NCI-H187 treated with DMSO at 0.1 percent for 48 hours (cell line): ENCODE measurements around the gene RBM48.
"Not testable (repeated sequence)": the region's sequence is repeated elsewhere in the genome, so short reads cannot be mapped to it uniquely, and the experiment has no call there.

Experiments
- DNase-seq: peaks from one replicate; lab custom pipeline; 2025; lab: John Stamatoyannopoulos, UW

Gene RBM48

DNA sequence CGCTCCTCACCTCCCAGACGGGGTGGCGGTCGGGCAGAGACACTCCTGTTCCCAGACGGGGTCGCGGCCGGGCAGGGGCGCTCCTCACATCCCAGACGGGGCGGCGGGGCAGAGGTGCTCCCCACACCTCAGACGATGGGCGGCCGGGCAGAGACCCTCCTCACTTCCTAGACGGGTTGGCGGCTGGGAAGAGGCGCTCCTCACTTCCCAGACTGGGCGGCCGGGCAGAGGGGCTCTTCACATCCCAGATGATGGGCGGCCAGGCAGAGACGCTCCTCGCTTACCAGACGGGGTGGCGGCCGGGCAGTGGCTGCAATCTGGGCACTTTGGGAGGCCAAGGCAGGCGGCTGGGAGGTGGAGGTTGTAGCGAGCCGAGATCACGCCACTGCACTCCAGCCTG lies 16.5 kb downstream of the RBM48 start:
- not testable (repeated sequence) for DNase-seq

DNA sequence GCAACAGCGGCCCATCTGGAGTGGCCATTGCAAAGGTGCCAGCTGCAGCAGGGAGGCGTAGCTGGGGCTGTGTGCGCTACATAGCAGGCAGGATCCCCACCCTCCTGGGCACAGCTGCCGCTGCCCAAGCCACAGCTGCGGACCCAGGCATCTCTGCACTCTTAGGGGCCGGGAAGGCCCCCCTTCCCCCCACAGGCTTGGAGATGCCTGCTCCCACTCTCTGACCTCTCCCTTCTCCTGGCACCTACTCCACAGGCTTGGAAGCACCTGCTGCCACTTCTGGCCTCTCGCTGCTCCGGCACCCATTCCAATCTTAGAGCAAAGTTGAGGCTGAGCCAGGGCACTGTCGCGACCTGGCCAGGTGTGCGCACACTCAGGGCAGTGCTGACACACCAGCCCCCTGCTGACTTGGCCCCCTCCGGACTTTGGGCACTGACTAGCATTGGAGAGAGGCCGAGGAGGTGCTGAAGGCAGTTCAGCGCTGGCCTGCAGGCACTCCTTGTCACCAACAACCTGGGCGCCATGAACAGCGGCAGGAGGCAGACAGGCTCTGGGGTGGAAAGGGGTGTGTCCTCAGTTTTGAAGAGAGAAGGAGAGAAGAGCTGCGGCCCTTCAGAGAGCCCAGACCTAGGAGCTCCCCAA lies 18.4 kb downstream of the RBM48 start:
- no peak for DNase-seq

DNA sequence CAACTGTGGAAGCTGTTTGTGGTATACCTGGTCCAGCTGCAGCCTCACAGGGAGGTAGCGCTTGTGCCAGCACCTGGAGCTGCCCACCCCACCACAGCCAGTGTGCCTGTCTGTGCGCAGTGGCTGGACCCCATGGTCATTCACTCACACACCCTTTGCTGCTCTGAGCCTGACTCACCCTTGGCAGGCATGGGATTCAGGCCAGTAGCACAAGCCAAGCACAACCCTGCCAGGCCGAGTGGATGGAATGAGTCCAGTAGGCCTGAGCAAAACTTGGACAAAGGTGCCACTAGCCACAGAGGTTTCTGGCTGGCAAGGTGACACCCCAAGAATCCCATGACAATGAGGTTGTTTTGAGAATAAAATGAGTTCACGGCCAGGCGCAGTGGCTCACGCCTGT lies 19.0 kb downstream of the RBM48 start:
- no peak for DNase-seq

DNA sequence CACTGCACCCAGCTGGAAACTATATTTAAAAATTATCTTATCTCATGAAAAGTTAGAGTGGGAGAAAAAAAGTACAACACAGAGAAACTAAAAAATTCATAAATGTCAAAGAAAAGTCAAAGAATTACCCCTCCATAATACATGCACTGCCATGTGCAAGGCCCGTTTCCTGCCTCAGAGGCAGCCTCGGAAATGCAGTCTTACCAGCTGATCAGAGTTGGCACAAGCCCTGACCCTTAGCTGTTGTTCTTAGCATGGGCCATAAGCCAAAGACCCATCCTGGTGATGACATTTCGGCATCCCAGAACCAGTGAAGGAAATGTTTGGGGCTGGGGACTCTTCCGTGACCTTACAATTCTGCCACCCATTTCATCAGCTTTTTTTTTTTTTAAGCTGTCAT lies 21.6 kb downstream of the RBM48 start:
- no peak for DNase-seq

DNA sequence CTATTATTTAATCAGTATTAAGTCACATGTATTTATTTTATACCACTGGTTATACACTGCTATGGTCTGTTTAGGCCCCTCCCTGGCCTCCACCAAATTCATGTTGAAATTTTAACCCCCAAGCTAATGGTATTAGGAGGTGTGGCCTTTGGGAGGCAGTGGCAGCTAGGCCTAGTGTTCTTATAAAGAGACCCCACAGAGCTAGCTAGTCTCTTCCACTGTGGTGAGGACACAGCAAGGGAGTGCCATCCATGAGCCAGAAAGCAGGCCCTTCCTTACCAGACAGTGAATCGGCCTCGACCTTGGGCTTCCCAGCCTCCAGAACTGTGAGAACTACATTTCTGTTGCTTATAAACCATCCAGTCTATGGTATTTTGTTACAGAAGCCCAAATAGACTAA lies 28.7 kb downstream of the RBM48 start:
- DNase-seq: no peak

DNA sequence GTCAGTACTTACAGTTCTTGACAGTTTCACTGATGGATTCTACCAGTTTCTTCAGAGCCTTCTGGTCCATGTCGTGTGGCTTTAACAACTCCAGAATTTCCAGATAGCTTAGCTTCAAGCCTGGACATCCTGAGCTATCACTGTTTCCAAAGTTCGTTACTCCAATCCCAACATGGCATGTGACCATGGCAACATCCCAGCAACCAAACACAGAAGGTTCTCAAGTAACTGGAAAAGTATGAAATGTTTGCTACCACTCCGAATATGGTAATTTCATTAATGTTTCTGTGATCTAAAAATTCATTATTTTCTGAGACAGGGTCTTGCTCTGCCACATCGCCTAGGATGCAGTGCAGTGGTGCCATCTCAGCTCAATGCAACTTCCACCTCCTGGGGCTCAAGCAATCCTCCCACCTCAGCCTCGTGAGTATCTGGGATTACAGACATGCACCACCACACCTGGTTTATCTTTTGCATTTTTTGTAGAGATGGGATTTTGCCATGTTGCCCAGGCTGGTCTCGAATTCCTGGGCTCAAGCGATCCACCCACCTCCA lies 29.3 kb downstream of the RBM48 start:
- no peak for DNase-seq

DNA sequence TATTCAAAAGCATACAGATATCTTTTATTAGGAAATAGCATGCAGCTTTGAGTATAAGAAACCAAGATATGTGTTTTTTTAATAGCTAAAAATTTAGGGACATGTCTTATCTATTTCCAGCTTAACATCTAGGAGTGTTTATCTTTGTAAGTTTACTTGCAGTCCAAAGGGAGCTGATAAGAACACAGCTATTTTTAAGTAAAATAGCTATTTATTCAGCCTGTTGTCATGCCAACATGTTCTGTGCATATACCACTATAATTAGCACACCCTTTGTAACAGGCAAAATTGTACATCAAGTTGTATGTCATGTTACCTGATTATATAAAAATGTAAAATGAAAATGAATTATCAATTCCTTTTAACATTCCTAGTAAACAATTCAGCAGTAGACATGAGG lies 32.0 kb downstream of the RBM48 start:
- no peak for DNase-seq

DNA sequence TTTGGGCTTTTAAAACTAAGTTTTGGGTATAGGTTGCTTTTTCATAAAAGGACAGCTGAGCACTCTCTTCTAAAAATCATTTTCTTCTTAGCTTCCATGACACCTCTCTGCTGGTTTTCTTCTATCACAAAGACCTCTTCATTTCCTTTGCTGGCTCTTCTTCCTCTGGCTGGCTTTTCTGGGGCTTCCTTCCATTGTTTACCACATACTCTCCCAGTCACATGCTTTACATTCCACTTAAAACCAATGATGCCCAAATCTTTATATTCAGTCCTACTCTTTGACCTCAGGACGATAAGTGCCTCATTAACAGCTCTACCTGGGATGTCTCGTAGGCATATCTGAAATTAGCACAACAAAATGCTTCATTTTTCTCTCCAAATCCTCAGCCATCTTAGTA lies 34.8 kb downstream of the RBM48 start:
- no peak for DNase-seq

DNA sequence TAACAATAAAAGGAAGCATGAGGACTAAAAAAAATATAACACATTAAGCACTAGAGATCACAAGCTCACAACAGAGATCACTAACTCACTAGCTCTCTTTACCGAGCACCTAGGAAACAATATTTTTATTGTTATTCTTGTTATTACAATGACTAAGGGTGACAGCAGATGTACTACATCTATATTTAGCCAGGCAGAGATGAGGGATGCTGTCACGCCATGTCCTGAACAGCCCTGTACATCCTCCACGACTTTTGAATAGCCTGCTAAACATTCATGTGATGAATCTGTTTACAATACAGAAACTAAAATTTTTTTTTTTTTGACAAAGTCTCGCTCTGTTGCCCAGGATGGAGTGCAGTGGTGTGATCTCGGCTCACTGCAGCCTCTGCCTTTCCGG lies 38.9 kb downstream of the RBM48 start:
- no peak for DNase-seq

DNA sequence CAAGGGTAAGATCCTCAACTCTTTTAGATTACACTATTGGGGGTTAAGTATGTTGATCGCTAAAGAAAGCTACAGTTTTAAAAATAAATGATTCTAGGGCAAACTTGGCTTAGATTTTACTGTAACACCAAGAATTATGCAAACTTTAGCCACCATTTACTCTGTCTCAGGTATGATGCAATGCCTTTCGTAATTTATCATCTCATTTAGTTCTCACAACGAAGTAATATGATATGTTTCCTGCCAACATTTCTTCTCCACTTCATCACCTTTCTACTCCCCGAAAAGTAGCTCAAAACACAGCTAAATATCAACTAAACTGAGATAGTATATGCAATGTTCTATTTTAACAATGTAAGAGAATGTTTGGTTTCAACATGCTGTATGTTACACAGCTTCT lies 40.5 kb downstream of the RBM48 start:
- no peak for DNase-seq

DNA sequence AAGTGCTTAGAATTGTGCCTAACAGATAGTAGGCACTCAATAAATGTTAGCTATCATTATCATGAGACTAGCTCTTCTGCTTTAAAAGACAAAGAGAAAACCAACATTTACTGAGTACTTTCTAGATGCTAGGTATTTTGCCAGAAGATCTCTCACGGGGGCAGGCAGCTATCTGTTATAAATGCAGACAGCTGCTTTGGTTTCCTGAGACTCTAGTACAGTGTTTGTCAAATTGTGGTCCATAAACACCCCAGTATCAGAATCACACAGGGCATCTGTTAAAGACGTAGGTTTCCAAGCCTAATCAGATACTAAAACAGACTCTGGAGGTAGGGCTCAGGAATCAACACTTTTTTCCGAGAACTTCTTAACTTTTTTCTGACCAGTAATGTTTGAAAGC lies 47.7 kb downstream of the RBM48 start:
- no peak for DNase-seq

DNA sequence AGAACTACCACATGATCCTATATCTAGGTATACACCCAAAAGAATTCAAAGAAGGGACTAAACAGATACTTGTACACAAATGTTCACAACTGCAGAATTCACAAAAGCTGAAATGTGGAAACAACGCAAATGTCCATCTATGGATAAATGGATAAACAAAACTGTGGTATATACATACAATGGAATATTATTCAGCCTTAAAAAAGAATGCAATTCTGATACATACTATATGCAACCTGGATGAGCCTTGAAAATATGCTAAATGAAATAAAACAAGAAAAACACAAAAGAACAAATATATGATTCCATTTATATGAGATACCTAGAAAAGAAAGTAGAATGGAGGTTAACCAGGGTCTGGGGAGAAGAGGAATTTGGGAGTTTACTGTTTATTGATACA lies 54.4 kb downstream of the RBM48 start:
- no peak for DNase-seq

DNA sequence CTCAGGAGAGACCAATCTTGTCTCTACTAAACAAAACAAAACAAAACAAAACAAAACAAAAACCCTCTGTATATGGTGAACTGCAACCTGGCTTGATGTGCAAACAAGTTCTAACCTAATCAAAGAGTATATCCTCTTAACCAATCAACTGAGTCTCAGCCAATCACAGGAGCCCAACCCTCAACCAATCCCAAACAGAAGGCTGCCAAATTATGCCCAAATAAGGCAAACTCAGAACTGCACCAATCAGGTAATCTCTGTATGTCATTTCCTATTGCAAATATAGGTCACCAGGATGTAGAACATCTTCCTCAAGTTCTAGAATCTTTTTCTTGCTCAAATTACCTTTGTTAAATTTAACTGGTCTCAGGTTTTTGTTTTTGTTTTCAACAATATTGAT lies 56.4 kb downstream of the RBM48 start:
- no peak for DNase-seq

DNA sequence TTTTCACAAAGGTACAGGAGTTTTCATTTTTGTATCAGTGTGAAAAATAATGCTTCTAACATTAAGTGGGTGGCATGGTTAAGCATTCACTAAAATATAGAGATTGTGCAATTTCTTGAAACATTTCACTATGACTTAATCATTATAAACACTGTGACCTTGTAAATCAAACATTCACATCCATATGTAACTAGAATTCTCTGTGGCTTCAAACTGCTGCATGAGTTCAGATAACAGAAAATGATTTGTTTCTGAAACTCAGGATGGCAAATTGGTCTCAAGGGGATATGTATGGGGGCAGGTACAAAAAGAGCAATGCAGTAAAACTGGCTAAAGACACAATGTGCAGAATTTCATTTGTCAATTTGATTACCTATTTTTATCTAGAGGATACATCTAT lies 57.8 kb downstream of the RBM48 start:
- DNase-seq: no peak

DNA sequence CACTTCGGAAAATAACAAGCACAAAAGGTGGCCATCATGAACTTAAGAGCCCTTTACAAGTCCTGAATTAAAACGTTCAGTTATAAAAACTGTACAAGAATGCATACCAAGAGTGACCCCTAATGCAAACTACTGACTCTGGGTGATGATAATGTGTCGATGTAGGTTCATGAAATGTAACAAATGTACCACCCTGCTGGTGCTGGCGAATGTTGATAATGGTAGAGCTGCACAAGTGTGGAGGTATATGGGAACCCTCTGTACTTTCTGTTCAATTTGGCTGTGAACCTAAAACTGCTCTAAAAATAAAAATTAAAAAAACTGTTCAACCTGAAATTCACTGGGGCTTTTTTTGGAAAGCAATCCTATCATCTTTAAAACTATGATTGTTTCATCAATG lies 58.2 kb downstream of the RBM48 start:
- no peak for DNase-seq
